GM12873 (cell line): ENCODE results near the gene CNIH4.

ENCODE experiments used
- CTCF ChIP-seq: IDR thresholded peaks from 2 replicates; pipeline ENCODE4 v1.5.1; 2012; ENCODE audit warnings: low read depth, mild to moderate bottlenecking, moderate library complexity, low read length, control low read depth; ENCODE audit not compliant: insufficient read depth; ENCODE audit errors: missing control alignments

CNIH4 gene

GRCh38 chr1:224411766-224412165, 55.1 kb downstream of the CNIH4 start:
- no peak for TF ChIP-seq CTCF

GRCh38 chr1:224420106-224420505, 63.4 kb downstream of the CNIH4 start:
- TF ChIP-seq CTCF, result no peak

GRCh38 chr1:224425279-224425884, 68.7 kb downstream of the CNIH4 start:
- no peak for TF ChIP-seq CTCF

GRCh38 chr1:224427346-224427745, 70.7 kb downstream of the CNIH4 start:
- TF ChIP-seq CTCF, result no peak
